K562 (cell line): ENCODE data around the gene PLCG2.
"Not testable (repeated sequence)": the region's sequence is repeated elsewhere in the genome, so short reads cannot be mapped to it uniquely, and the experiment has no call there.

ENCODE experiments used
- CHD2 ChIP-seq: IDR thresholded peaks from 2 replicates; pipeline ENCODE4 v1.6.1; 2011; ENCODE audit warnings: low read depth, low read length
- CTCF ChIP-seq, 3 experiments: IDR thresholded peaks in 2 of 3; conservative IDR thresholded peaks in 1 of 3; 2 replicates each; pipeline ENCODE4 v1.5.1; 2011 to 2012; ENCODE audit warnings: low read length in 3 of 3, mild to moderate bottlenecking in 3 of 3, control low read depth in 2 of 3, improper control_type of control experiment in 1 of 3, inconsistent platforms in 1 of 3, low read depth in 1 of 3, mixed read lengths in 1 of 3, moderate library complexity in 1 of 3; ENCODE audit not compliant: insufficient read depth in 2 of 3
- POLR2A ChIP-seq: fragments of 450-650 bp; conservative IDR thresholded peaks from 2 replicates; pipeline ENCODE4 v1.6.1; 2016
- PREB ChIP-seq: sonication (generic); formaldehyde crosslinking; IDR thresholded peaks from 2 replicates; pipeline ENCODE4 v1.8.1; 2023; ENCODE audit warnings: mild to moderate bottlenecking, missing genetic modification reagents
- TBP ChIP-seq: optimal IDR thresholded peaks from 2 replicates; pipeline ENCODE3; 2011; ENCODE audit warnings: low read depth, low read length, improper control_type of control experiment

- not testable (repeated sequence) for TF ChIP-seq CTCF (IDR thresholded peaks at IDR 0.05 in 2 of 3, conservative IDR thresholded peaks at IDR 0.05 in 1 of 3; ENCODE audit: insufficient read depth in 2 of 3, low read depth in 1 of 3, low read length in 3 of 3); CHD2; PREB (CRISPR knock-in tag); TBP; POLR2A
Measured at GRCh38 chr16:81741430-81741770, 37.7 kb upstream of the PLCG2 start.
